ENCODE results near the gene FAM184A. TPM values are rescaled to one million over a fixed set of nuclear protein-coding genes. Genes with fewer than 3 reads are reported as not detected.

Gene FAM184A
- total and polyA plus RNA-seq, 2 of the 8 experiments (the other 6 are each of a cell fraction or from before 2014, with no cell fraction given), result 6.3 to 11.3 TPM

DNA sequence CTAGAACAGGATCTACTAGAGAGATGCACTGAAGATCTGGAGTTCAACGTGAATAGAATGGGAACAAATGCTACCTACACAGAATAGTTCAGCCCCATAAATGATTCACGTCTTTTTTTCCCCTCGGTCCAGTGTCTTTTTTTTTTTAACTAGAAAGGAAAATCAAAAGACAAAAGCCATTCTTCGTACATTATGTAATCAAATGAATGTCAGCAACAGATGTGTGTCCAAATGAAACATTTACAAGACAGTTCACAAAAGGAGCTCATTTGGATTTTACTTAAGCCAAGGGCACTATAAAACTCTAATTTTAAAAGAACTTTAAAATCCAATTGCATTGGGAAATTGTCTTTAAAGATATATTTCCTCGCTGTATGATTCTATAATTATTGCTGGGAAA is 42.4 kb downstream of the FAM184A start (continued):
- TF ChIP-seq TBP (IDR thresholded peaks at IDR 0.05; ENCODE audit: low read depth, low read length) (no peak), TAF1 (IDR thresholded peaks at IDR 0.05; ENCODE audit: low read depth, low read length) (no peak), PHF8 (conservative IDR thresholded peaks at IDR 0.05; ENCODE audit: low read depth, low read length) (no peak)
- TF ChIP-seq, protein P1, sequence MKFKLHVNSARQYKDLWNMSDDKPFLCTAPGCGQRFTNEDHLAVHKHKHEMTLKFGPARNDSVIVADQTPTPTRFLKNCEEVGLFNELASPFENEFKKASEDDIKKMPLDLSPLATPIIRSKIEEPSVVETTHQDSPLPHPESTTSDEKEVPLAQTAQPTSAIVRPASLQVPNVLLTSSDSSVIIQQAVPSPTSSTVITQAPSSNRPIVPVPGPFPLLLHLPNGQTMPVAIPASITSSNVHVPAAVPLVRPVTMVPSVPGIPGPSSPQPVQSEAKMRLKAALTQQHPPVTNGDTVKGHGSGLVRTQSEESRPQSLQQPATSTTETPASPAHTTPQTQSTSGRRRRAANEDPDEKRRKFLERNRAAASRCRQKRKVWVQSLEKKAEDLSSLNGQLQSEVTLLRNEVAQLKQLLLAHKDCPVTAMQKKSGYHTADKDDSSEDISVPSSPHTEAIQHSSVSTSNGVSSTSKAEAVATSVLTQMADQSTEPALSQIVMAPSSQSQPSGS (IDR thresholded peaks at IDR 0.05; ENCODE audit: low read length), result no peak
